ENCODE results near the gene INO80D.

Gene INO80D

GRCh38 chr2:206075113-206075512, 10.9 kb downstream of the INO80D start:
- POLR2A ChIA-PET (ENCODE audit: low non-redundant PET): no interaction called here

GRCh38 chr2:206071807-206072206, 14.2 kb downstream of the INO80D start:
- POLR2A ChIA-PET (ENCODE audit: low non-redundant PET): no interaction called here
- TF ChIP-seq CTCF (conservative IDR thresholded peaks at IDR 0.05; ENCODE audit: low read depth): no peak
- no peak overlapping the region for H3K27ac ChIP-seq

More at GRCh38 chr2:206075113-206075512, 10.9 kb downstream of the INO80D start:
- no peak overlapping the region for H3K27ac ChIP-seq
- no peak for DNase-seq (ENCODE audit: low spot score)
- TF ChIP-seq CTCF (conservative IDR thresholded peaks at IDR 0.05; ENCODE audit: low read depth): no peak
- CTCF ChIA-PET: no interaction called here

GRCh38 chr2:206069417-206069816, 16.6 kb downstream of the INO80D start:
- CTCF ChIA-PET: interaction anchor here (0.7 kb wide), 1 partner anchor 516 kb away, joined by 3 read pairs; no protein-coding TSS in a partner anchor
- no peak for DNase-seq (ENCODE audit: low spot score)
- H3K27ac ChIP-seq: no peak overlapping the region
- TF ChIP-seq CTCF (conservative IDR thresholded peaks at IDR 0.05; ENCODE audit: low read depth): no peak
- POLR2A ChIA-PET (ENCODE audit: low non-redundant PET): no interaction called here

More at GRCh38 chr2:206071807-206072206, 14.2 kb downstream of the INO80D start:
- DNase-seq (ENCODE audit: low spot score): no peak
- CTCF ChIA-PET: interaction anchor here (0.6 kb wide), 2 partner anchors 49 to 376 kb away, joined by 3 read pairs; no protein-coding TSS in a partner anchor

GRCh38 chr2:206068207-206068606, 17.8 kb downstream of the INO80D start:
- ChIA-PET POLR2A (ENCODE audit: low non-redundant PET) (no interaction called here), CTCF (no interaction called here)
- H3K27ac ChIP-seq: no peak overlapping the region
- no peak for DNase-seq (ENCODE audit: low spot score)
- TF ChIP-seq CTCF (conservative IDR thresholded peaks at IDR 0.05; ENCODE audit: low read depth): no peak

GRCh38 chr2:206064077-206064476, 21.9 kb downstream of the INO80D start:
- no peak overlapping the region for H3K27ac ChIP-seq
- TF ChIP-seq CTCF (conservative IDR thresholded peaks at IDR 0.05; ENCODE audit: low read depth): no peak
- no peak for DNase-seq (ENCODE audit: low spot score)
- POLR2A ChIA-PET (ENCODE audit: low non-redundant PET): interaction anchor here (1.0 kb wide), 1 partner anchor 20 kb away, joined by 4 read pairs; no protein-coding TSS in a partner anchor
- CTCF ChIA-PET: no interaction called here

GRCh38 chr2:206063635-206064034, 22.3 kb downstream of the INO80D start:
- ChIA-PET CTCF (no interaction called here), POLR2A (ENCODE audit: low non-redundant PET) (no interaction called here)
- DNase-seq (ENCODE audit: low spot score): no peak
- no peak for TF ChIP-seq CTCF (conservative IDR thresholded peaks at IDR 0.05; ENCODE audit: low read depth)
- no peak overlapping the region for H3K27ac ChIP-seq

All from RWPE1 (cell line).